SK-N-SH (cell line): ENCODE data around the gene KCNQ5.

Source experiments
- EZH2phosphoT487 ChIP-seq: fragments of 200-600 bp; sonication (generic); IDR thresholded peaks from 2 replicates; pipeline ENCODE4 v1.6.1; 2017; ENCODE audit warnings: low read depth, mixed run types, mild to moderate bottlenecking, antibody characterized with exemption, moderate library complexity, borderline replicate concordance
- REST ChIP-seq: IDR thresholded peaks from 2 replicates; pipeline ENCODE4 v1.6.1; 2012; ENCODE audit warnings: mild to moderate bottlenecking, low read depth, low read length, moderate library complexity

DNA sequence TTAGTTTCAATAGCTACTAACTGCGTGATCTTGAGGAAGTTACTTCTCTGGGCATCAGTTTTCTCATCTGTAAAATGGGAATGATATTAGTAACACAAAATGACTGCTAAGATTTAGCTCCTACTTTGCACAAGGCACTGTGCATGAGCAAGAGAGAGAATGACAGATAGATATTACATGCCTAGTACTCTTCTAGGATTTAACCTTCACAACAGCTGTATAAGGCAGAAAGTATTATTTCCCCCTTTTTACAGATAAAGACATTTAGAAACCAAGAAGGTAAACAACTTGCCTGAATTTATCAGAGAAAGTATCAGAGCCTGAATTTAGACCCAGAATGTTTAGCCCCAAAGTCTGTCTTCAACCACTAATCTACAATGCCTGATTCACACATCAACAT lies 321.8 kb downstream of the KCNQ5 start:
- no peak for TF ChIP-seq REST
- no peak for TF ChIP-seq EZH2phosphoT487
